Thoracic aorta endothelial cell (primary cell): Measurements from ENCODE around the gene ARL6. TPM values are rescaled to one million over a fixed set of nuclear protein-coding genes. Genes with fewer than 3 reads are reported as not detected.

Experiments
- total RNA-seq: library from RNA; depleted of rRNA; stranded (reverse); fragments of >200 nt; gene quantifications from 2 replicates; pipeline ENCODE4 v1.2.3, GENCODE V29; 2012

Gene ARL6, protein sequence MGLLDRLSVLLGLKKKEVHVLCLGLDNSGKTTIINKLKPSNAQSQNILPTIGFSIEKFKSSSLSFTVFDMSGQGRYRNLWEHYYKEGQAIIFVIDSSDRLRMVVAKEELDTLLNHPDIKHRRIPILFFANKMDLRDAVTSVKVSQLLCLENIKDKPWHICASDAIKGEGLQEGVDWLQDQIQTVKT
- total RNA-seq, result 10.8 TPM in 2 replicates

DNA sequence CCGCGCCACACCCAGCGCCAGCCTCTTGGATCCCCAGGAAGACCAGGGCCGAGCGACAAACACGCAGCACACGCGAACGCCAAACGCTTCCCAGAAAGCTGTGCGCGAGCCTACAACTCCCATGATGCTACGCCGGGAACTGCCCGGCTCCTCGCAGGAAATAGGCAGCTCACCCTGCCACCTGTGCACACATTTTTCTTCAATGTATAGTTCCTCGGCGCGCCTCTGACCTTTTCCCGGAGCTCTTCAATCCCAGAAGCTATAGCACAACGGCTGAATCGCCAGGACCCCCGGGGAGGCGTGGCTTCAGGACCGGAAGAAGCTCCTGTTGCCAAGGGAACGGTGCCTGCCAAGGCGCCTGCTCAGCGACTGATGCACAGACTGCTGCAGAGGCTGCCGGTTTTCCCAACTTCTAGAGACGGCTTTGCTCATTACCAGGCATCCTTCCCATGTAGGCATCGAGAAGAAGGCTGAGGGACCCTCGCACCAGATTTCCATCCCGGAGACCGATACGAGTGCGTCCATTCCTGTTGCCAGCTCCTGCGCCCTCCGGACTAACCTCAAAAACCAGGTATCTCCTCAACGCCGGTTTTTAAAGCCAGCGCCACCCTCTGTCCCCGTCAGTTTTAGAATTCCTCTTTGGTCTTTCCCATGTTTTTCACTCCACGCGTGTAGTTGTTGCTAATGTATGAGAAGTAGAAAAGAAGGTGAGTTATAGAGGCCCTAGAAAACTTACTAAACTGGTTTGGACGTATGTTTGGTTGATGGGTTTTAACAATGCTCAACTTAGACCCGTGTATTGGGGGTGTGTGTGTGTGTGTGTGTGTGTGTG, at the start of gene ARL6:
Gene ARL6, plus strand, starts transcription at position 352 of the 832 bp plus-strand sequence. CDS start 3,350 bp downstream, outside the sequence.

GRCh38 chr3:97821774-97822358, 57.3 kb downstream of the ARL6 start, which contains the start of gene CRYBG3:
TSS of gene CRYBG3 (plus strand) at chr3:97822011. CDS start at chr3:97822207, 196 bp downstream.

Other genes with a start within 250 kb of the ARL6 start
- gene CRYBG3, start 57.3 kb downstream of the ARL6 start, total RNA-seq, result 33.6 and 35.6 TPM in 2 replicates
- 35.2 and 35.8 TPM in 2 replicates for gene RIOX2, start 207.7 kb downstream of the ARL6 start, total RNA-seq